Temporal lobe (tissue), 2 donors: ENCODE results near the gene LYZL6. TPM values are rescaled to one million over a fixed set of nuclear protein-coding genes. Genes with fewer than 3 reads are reported as not detected.

ENCODE experiments used
- small RNA-seq: library from RNA; depleted of rRNA; stranded (forward); fragments of <200 nt; gene quantifications from one replicate; pipeline ENCODE3, GENCODE V24; 2014; ENCODE audit warnings: low replicate concordance
- total RNA-seq: library from RNA; depleted of rRNA; stranded (reverse); fragments of >200 nt; gene quantifications from one replicate; pipeline ENCODE4 v1.2.3, GENCODE V29; 2014

Gene LYZL6
- total RNA-seq, 1 donor from 2014 or later, result not detected

Small RNA genes lying within 50 kb of the gene (small RNA-seq; reads per million reads assigned to genes)
- gene RF00100, result 474 reads per million, percentile 98 among the genes with 10 or more reads in this experiment

Other genes with a start within 250 kb of the LYZL6 start
- gene RASL10B, start 212.1 kb downstream of the LYZL6 start, total RNA-seq, result 5.4 TPM
- gene GAS2L2, start 190.5 kb downstream of the LYZL6 start, total RNA-seq, result 0.25 TPM
- not detected for gene C17orf50, start 182.8 kb downstream of the LYZL6 start, total RNA-seq
- 6.4 TPM for gene MMP28, start 148.1 kb downstream of the LYZL6 start, total RNA-seq
- 48.2 TPM for gene TAF15, start 134.2 kb downstream of the LYZL6 start, total RNA-seq
- gene HEATR9, start 74.8 kb downstream of the LYZL6 start, total RNA-seq, result not detected
- gene CCL5, start 63.4 kb downstream of the LYZL6 start, total RNA-seq, result not detected
- 0.98 TPM for gene RDM1, start 12.9 kb downstream of the LYZL6 start, total RNA-seq
- not detected for gene CCL16, start 37.8 kb upstream of the LYZL6 start, total RNA-seq
- not detected for gene CCL14, start 43.0 kb upstream of the LYZL6 start, total RNA-seq
- gene CCL15, start 57.8 kb upstream of the LYZL6 start, total RNA-seq, result not detected
- gene CCL23, start 74.3 kb upstream of the LYZL6 start, total RNA-seq, result not detected
- not detected for gene CCL18, start 120.6 kb upstream of the LYZL6 start, total RNA-seq
- 0.74 TPM for gene CCL3, start 146.4 kb upstream of the LYZL6 start, total RNA-seq
- 0.74 TPM for gene CCL4, start 160.1 kb upstream of the LYZL6 start, total RNA-seq
- 2.0 TPM for gene TBC1D3B, start 232.9 kb upstream of the LYZL6 start, total RNA-seq